ENCODE results near the gene IGFL1. TPM values are rescaled to one million over a fixed set of nuclear protein-coding genes. Genes with fewer than 3 reads are reported as not detected.
A peak's percentile ranks its signal among the peaks of the same experiment; 100 is the strongest.
"Not testable (repeated sequence)": the region's sequence is repeated elsewhere in the genome, so short reads cannot be mapped to it uniquely, and the experiment has no call there.

The IGFL1 gene
- total RNA-seq, 1 donor from 2014 or later = 2.1 TPM

DNA sequence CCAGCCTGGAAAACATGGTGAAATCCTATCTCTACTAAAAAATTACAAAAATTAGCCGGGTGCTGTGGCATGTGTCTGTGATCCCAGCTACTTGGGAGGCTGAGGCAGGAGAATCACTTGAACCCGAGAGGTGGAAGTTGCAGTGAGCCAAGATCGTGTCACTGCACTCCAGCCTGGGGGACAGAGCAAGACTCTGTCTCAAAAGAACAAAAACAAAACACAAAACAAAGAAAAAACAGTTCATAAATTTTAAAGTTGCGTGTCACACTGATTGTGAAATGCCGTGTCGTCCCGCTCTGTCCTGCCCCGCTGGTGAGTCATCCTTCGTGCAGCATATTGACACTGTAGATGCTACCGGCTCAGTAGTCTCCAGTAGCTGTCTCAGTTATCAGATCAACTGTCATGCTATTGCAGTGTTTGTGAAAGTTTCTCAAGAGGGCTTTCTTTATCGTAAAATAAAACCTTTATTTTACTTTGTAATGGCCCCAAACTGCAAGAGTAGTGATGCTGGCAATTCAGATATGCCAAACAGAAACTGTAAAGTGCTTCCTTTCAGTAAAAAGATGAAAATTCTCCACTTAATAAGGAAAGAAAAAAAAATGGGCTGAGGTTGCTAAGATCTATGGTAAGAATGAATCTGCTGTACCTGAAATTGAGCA, 36.4 kb upstream of the IGFL1 start:
- H3K36me3 Mint-ChIP-seq (ENCODE audit: low read depth) = no peaks in the 10 kb centered on the region
- TF ChIP-seq, protein P1, sequence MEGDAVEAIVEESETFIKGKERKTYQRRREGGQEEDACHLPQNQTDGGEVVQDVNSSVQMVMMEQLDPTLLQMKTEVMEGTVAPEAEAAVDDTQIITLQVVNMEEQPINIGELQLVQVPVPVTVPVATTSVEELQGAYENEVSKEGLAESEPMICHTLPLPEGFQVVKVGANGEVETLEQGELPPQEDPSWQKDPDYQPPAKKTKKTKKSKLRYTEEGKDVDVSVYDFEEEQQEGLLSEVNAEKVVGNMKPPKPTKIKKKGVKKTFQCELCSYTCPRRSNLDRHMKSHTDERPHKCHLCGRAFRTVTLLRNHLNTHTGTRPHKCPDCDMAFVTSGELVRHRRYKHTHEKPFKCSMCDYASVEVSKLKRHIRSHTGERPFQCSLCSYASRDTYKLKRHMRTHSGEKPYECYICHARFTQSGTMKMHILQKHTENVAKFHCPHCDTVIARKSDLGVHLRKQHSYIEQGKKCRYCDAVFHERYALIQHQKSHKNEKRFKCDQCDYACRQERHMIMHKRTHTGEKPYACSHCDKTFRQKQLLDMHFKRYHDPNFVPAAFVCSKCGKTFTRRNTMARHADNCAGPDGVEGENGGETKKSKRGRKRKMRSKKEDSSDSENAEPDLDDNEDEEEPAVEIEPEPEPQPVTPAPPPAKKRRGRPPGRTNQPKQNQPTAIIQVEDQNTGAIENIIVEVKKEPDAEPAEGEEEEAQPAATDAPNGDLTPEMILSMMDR (IDR thresholded peaks at IDR 0.05) = peak; percentile 18
- peaks cover 32% of the 10 kb centered on the region for H3K27me3 Mint-ChIP-seq (ENCODE audit: low read depth)
- no peaks in the 10 kb centered on the region for H3K9me3 Mint-ChIP-seq (ENCODE audit: low read depth)
- no peak for DNase-seq (ENCODE audit: low spot score)
- peak overlapping the region; percentile 16 for H3K4me3 Mint-ChIP-seq (ENCODE audit: unreplicated experiment)
- H3K4me1 Mint-ChIP-seq (ENCODE audit: low read depth) = peaks cover 22% of the 10 kb centered on the region
- H3K27ac Mint-ChIP-seq (ENCODE audit: unreplicated experiment) = peak overlapping the region; percentile 95

GRCh38 chr19:46193678-46194077, 35.9 kb upstream of the IGFL1 start:
- H3K27ac Mint-ChIP-seq (ENCODE audit: unreplicated experiment) = peak overlapping the region; percentile 58
- TF ChIP-seq, protein P1 (IDR thresholded peaks at IDR 0.05) = no peak
- no peak for DNase-seq (ENCODE audit: low spot score)
- H3K4me1 Mint-ChIP-seq (ENCODE audit: low read depth) = peaks cover 28% of the 10 kb centered on the region
- no peaks in the 10 kb centered on the region for H3K36me3 Mint-ChIP-seq (ENCODE audit: low read depth)
- H3K27me3 Mint-ChIP-seq (ENCODE audit: low read depth) = peaks cover 26% of the 10 kb centered on the region
- H3K4me3 Mint-ChIP-seq (ENCODE audit: unreplicated experiment) = no peak overlapping the region
- H3K9me3 Mint-ChIP-seq (ENCODE audit: low read depth) = no peaks in the 10 kb centered on the region

DNA sequence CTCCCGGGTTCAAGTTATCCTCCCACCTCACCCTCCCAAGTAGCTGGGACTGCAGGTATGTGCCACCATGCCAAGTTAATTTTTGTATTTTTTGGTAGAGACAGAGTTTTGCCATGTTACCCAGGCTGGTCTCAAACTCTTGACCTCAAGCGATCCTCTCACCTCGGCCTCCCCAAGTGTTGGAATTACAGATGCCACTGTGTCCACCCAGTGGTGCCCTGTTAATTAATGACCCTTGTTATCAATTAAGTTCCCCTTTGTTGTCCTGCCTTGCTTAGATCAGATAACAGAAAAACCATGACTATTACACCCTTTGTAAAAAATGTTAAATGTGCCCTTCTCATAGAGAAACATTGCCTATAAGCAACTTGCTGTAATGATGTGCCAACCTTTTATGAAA, 34.4 kb upstream of the IGFL1 start:
- no peak overlapping the region for H3K27ac Mint-ChIP-seq (ENCODE audit: unreplicated experiment)
- H3K4me1 Mint-ChIP-seq (ENCODE audit: low read depth) = peaks cover 34% of the 10 kb centered on the region
- DNase-seq (ENCODE audit: low spot score) = peak; percentile 24

DNA sequence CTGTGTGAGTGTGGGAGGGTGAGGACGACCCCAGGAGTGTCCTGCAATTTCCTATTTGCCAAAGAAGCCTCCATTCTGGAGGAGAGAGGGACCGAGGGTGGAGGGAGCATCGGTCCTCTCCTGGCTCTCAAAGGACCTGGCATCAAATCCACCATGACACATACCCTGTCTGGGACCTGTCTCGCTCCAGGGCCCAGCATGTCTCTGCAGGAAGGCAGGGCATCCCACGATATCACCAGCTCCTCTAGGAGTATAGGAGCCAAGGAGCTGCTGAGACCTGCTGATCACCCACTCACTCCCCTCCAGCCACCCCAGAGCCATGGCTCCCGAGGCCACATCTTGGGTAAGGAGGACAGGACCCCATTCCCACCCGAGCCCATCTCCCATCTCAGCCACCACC, 33.6 kb upstream of the IGFL1 start:
- H3K9me3 Mint-ChIP-seq (ENCODE audit: low read depth); H3K4me3 Mint-ChIP-seq (ENCODE audit: unreplicated experiment); H3K27ac Mint-ChIP-seq (ENCODE audit: unreplicated experiment); H3K36me3 Mint-ChIP-seq (ENCODE audit: low read depth); DNase-seq (ENCODE audit: low spot score): not testable (repeated sequence)
- Mint-ChIP-seq H3K27me3 (ENCODE audit: low read depth) (peaks cover 23% of the 10 kb centered on the region), H3K4me1 (ENCODE audit: low read depth) (peaks cover 35% of the 10 kb centered on the region)

More for the DNA sequence above, 34.4 kb upstream of the IGFL1 start:
- Mint-ChIP-seq H3K36me3 (ENCODE audit: low read depth) (no peaks in the 10 kb centered on the region), H3K9me3 (ENCODE audit: low read depth) (no peaks in the 10 kb centered on the region), H3K27me3 (ENCODE audit: low read depth) (peaks cover 25% of the 10 kb centered on the region), H3K4me3 (ENCODE audit: unreplicated experiment) (no peak overlapping the region)
- TF ChIP-seq, protein P1 (IDR thresholded peaks at IDR 0.05) = no peak

DNA sequence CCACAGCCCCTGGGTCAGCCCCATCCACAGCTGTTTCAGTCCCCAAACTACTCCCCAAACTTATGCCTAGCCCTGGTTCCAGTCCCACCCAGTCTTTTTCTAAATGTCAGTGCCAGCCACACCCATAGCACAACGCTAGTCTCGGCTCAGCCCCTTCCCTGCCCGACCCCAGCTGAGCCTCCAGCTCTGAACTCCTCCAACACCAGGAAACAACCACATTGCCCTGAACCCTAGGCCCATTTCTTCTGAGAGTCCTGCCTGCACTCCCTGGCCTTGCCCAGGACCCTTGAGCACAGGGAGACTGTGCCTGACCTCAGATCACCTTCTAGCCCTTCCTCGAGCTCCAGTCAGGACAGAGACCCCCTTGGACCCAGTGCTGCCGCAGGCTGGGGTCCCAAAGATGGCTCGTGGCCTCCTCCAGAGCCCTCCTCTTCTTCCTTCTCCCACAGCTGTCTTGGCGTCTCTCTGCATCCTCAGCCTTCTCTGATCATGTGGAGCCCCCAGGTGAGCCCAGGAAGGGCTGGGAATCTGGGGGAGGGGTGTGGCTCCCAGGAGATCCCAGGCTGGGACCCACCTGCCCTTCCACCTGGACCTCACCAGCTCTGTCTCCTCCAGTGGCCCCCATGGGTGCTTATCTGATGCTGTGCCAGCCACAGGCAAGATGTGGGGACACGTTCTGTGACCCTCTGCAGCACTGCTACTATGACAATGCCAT, 33.0 kb upstream of the IGFL1 start:
- Mint-ChIP-seq H3K9me3 (ENCODE audit: low read depth) (no peaks in the 10 kb centered on the region), H3K36me3 (ENCODE audit: low read depth) (peaks cover 2% of the 10 kb centered on the region), H3K4me1 (ENCODE audit: low read depth) (peaks cover 42% of the 10 kb centered on the region), H3K27ac (ENCODE audit: unreplicated experiment) (no peak overlapping the region), H3K4me3 (ENCODE audit: unreplicated experiment) (no peak overlapping the region), H3K27me3 (ENCODE audit: low read depth) (peaks cover 24% of the 10 kb centered on the region)
- TF ChIP-seq, protein P1 (IDR thresholded peaks at IDR 0.05) = no peak
- peak; percentile 34 for DNase-seq (ENCODE audit: low spot score)
